Measurements from ENCODE around the gene IFT27.
"Not testable (repeated sequence)": the region's sequence is repeated elsewhere in the genome, so short reads cannot be mapped to it uniquely, and the experiment has no call there.

The IFT27 gene

DNA sequence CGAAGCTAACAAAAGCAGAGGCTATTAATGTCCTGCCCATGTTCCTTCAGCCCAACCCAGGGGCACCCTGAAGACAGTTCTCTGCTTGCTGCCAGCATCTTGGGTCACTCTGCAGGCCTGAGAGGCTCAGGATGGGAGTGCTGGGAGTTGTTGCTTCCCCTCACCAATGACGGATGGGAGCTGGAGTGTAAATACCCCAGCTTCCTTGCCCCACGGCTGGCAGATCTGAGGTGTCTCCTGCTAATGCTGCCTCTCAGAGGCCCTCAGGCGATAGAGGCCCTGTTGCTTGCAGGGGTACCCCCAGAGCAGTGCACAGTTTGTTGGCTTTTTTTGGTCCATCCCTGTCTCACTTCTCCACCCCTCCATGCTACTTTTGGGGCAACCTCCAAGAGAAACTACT is 32.9 kb downstream of the IFT27 start:
- DNase-seq: no peak

- DNase-seq: no peak
These were observed 34.0 kb downstream of the IFT27 start for GRCh38 chr22:36741968-36742367.

DNA sequence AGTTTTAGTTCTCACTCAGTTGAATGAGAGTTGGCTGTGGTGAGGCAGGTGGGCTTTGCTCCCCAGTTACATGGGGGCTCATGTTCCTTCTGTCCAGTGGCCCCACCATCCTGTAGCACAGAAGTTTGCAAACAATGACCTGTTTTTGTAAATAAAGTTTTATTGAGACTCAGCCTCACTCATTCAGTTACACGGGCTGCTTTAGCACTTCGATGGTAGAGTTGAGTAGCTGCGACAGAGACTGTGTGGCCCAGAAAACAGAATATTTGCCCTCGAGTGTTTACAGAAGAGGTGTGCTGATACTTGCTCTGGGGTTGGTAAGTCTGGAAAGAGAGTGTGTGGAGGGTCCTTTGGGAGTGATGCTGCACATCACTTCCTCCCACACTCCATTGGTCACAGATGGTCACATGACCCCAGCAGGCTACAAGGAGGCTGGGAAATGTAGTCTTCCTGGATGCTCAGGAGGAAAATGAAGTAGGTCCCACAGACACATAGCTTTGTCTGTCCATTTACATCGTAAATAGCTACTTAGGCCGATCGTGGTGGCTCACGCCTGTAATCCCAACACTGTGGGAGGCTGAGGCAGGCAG is 34.6 kb downstream of the IFT27 start:
- no peak for DNase-seq

DNA sequence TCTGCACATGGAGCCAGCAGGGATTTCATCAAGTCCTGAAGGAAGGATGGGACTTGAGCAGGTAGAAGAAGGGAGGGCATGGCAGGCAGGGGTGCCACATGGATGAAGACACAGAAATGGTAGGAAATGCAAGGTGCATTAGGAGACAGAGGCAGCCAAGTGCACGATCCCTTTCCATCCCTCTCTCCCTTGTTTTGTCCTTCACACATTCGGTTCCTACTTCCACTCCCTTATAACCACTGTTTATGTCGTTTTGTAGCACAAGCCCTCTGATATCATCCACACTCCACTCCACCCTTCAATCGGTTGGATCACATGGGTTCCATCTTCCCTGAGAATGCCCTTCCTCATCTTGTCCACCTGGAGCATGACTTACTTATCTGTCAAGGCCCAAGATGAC is 35.2 kb downstream of the IFT27 start:
- DNase-seq: no peak

- DNase-seq: no peak
These were observed 36.7 kb downstream of the IFT27 start for GRCh38 chr22:36739185-36739584.

GRCh38 chr22:36738416-36739020 is 37.4 kb downstream of the IFT27 start:
- DNase-seq: no peak

DNA sequence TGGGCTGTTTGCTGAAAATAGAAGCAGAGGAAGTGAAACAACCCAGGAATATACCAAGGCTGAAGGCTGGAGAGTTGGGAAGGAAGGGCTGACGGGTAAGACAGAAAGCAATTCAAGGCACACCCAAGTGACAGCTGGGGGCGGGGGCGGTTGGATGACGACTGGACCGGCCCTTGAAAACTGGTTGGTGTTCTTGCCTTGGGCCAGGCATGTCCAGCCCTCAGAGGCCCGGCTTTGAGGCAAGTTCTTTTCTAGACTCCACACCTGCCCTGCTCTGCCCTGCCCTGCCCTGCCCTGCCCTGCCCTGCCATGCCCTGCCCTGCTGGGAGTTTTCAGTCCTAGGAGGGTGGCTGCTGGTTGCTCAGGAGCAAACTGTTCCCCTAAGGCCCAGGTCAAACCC is 38.1 kb downstream of the IFT27 start:
- DNase-seq: no peak

DNA sequence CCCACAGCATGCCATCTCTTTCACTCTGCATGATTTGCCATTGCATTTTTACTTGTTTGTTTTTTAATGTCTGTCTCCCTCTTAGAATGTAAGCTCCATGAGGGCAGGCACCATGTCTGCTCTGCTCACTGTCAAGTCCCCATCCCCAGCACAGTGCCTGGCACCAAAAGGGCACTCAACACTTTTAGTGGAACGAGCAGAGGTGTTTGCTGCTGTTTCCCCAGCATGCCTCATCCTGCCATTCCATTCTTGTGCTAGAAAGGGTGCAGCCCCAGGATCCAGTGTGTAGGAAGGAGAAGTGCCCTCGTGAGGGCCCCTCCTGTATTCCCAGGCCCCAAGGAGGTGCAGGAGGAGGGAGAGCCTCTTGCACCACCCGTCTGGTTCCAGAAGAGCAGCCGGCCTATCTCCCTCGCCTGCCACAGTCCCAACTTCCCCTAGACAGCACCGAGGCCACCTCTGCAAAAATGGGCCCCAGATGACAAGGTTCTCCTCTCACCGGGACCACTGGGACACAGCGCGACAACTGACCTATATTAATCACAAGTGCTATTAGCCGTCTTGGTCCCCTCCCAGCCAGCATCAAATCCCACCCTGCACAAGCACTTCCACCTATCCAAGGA is 39.1 kb downstream of the IFT27 start:
- DNase-seq: no peak

GRCh38 chr22:36734171-36735058 is 41.5 kb downstream of the IFT27 start:
- DNase-seq: no peak

GRCh38 chr22:36733271-36733670 is 42.6 kb downstream of the IFT27 start:
- DNase-seq: no peak

DNA sequence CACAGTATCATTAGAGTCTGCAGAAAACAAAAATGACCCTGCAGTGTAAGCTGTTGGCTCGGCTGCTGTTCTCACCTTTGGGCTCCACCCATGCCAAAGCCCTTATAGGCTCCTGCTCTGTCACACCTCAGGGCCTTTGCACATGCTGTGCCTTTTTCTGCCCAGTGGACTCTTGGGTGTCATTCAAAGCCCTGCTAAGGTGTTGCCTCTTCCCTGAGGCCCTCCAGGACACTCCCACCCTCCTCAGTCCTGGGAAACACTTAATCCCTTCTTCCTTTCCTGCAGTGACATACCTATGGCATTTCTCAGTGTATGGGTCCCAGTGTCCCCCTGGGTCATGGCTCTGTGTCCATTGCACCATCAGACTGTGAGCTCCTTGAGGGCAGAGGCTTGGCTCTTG is 43.3 kb downstream of the IFT27 start:
- DNase-seq: no peak

GRCh38 chr22:36731916-36732315 is 44.0 kb downstream of the IFT27 start:
- DNase-seq: no peak

DNA sequence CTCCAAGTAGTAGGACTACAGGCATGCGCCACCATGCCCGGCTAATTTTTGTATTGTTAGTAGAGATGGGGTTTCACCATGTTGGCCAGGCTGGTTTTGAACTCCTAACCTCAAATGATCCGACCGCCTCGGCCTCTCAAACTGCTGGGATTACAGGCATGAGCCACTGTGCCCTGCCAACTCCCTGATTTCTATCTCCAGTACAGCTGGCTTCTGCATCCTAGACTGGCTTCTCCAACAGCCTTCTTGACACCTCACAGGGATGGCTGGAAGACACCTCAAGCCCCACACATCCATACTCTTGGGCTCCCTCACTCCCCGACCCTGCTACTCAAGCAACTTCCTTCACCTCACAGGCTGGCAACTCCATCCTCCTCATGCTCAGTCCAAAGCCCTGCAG is 44.6 kb downstream of the IFT27 start:
- DNase-seq: not testable (repeated sequence)

DNA sequence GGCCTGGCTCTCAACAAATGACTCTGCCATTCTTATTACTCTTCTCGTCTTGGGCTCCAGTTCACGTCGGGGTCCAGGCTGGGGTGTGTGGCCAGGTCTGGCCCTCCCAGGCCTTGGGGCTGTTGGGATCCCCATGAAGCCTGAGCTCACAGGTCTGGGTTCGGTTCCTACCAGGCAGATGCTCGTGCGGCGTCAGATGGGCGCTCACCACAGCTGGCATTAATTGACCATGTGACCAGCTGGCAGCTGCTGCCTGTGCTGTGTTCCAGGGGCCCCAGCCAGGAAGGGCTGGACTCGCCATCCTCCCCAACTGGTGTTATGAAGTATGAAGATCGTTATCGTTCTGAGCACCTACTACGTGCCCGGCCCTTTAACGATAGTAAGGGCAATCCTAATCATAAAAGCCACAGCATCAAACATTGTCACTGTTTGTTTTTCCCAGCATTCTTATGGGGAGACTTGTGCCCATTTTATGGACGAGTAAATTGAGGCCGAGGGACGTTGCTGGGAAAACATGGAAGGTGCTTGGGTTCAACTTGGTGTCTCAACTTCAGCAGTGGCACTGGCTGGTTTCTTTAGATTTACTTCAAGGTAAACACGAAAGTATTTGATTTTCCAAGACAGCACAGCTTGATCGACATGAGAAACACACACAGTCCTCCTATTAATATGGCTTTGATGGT is 45.6 kb downstream of the IFT27 start:
- no peak for DNase-seq

- no peak for DNase-seq
These were observed 46.6 kb downstream of the IFT27 start for GRCh38 chr22:36729321-36729720.

DNA sequence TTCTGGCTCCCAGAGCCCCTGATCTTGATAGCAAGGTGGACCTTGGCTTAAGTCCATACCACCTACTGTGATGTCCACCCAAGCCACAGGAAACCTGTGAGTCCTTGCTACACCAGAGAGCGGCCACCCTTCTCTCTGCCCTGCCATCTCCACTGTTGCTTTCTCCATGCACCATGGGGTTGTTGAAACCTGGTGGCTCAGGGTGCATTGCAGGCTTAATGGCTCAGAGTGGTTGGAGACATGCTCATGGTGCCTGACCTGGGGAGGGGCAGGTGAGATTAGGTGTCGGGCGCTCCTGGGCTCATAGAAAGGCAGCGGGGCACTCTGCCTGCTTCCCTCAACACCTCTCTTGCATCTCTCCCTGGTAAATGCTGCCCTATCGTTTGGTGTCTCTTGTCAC is 47.4 kb downstream of the IFT27 start:
- DNase-seq: no peak

DNA sequence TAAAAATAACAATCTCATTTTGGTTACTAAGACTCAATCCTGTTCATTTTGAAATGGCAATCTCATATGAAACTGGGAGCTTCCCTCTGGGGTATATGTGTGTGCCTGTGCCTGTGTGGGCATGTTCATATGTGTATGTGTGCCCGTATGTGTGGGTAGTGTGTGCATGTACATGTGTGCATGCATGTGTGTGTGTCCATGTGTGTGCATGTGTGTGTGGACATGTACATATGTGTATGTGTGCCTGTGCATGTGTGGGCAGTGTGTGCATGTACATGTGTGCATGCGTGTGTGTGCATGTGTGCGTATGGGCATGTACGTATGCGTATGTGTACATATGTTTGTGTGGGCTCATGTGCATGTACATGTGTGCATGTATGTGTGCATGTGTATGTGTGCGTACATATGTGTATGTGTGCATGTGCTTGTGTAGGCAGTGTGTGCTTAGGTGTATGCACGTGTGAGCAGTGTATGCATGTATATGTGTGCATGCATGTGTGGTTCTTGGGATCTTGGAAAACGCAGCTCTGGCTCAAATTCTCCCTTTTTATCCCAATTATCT is 47.9 kb downstream of the IFT27 start:
- DNase-seq: no peak

- DNase-seq: no peak
These were observed 48.8 kb downstream of the IFT27 start for GRCh38 chr22:36727110-36727509.

- DNase-seq: no peak
These were observed 49.9 kb downstream of the IFT27 start for GRCh38 chr22:36726007-36726380.

DNA sequence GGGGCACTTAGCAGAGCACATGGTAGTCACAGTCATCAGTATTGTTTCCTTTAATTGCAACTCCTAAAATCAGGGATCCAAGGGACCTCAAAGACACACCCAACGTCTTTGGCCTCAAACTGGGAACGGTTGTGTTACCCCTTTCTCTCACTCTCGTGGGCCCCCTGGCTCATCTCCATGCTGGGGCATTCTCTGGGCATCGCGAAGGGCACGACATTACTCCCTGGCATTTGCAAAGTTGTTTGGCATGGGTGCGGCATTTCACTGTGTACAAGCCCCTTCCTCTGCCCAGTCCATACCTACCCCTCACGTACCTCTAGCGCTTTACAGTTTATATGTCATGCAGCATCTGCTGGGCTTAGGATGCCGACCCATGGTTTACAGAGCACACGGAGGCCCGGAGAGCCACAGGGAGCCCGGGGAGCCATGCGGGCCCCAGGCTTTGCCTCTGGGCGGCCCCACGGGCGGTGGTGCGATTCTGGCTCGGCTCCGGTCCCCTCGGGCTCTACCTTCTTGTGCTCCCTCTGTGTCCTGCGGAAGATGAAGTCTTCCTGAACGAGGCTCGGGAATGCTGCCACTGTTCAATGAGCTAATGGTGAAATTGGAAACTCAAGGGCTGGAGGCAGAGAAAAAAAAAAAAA is 50.4 kb downstream of the IFT27 start:
- DNase-seq: no peak

GRCh38 chr22:36724836-36725235 is 51.1 kb downstream of the IFT27 start:
- DNase-seq: no peak

DNA sequence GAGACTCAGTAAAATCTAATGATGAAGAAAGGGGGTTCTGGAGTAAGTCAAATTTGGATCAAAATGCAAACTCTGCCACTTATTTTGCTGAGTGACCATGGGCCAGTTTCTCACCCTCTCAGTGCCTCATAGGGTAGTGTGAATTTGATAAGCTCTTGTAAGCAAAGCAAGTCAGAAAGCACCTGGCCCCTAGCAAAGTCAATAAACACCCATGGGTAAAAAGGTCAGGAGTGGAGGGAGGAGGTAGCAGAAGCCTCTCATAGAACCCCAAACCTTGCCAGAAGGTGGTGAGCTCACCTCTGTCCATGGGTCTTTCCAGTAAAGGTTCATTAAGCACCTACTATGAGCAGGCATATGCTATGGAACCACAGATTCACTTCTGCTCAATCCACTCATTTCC is 53.9 kb downstream of the IFT27 start:
- DNase-seq: no peak
